ENCODE measurements around the gene RFC2.

GRCh38 chr7:74253835-74254128 is 417 bp downstream of the RFC2 start:
- TF ChIP-seq, protein P1, sequence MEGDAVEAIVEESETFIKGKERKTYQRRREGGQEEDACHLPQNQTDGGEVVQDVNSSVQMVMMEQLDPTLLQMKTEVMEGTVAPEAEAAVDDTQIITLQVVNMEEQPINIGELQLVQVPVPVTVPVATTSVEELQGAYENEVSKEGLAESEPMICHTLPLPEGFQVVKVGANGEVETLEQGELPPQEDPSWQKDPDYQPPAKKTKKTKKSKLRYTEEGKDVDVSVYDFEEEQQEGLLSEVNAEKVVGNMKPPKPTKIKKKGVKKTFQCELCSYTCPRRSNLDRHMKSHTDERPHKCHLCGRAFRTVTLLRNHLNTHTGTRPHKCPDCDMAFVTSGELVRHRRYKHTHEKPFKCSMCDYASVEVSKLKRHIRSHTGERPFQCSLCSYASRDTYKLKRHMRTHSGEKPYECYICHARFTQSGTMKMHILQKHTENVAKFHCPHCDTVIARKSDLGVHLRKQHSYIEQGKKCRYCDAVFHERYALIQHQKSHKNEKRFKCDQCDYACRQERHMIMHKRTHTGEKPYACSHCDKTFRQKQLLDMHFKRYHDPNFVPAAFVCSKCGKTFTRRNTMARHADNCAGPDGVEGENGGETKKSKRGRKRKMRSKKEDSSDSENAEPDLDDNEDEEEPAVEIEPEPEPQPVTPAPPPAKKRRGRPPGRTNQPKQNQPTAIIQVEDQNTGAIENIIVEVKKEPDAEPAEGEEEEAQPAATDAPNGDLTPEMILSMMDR (IDR thresholded peaks at IDR 0.05 in 2 of 3, conservative IDR thresholded peaks at IDR 0.05 in 1 of 3; ENCODE audit: borderline replicate concordance in 1 of 3, insufficient read depth in 1 of 3, low read depth in 2 of 3, low read length in 2 of 3) = no peak
- no peak for TF ChIP-seq EZH2phosphoT487 (IDR thresholded peaks at IDR 0.05; ENCODE audit: borderline replicate concordance)
- no peak for TF ChIP-seq REST (IDR thresholded peaks at IDR 0.05; ENCODE audit: low read depth)
- TF ChIP-seq SIN3A (IDR thresholded peaks at IDR 0.05; ENCODE audit: low read depth) = no peak
- no peak for TF ChIP-seq EGR1 (IDR thresholded peaks at IDR 0.05; ENCODE audit: low read depth)
- TF ChIP-seq, protein P2, sequence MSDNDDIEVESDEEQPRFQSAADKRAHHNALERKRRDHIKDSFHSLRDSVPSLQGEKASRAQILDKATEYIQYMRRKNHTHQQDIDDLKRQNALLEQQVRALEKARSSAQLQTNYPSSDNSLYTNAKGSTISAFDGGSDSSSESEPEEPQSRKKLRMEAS (IDR thresholded peaks at IDR 0.05) = no peak
- no peak for TF ChIP-seq POLR2AphosphoS5 (IDR thresholded peaks at IDR 0.05; ENCODE audit: low read depth, low read length)
- no peak for TF ChIP-seq POLR2A (IDR thresholded peaks at IDR 0.05; ENCODE audit: borderline replicate concordance, extremely low read depth, insufficient read depth, insufficient read length)
- no peak for TF ChIP-seq SP1 (IDR thresholded peaks at IDR 0.05; ENCODE audit: low read depth)
- TF ChIP-seq ZFX (IDR thresholded peaks at IDR 0.05) = no peak
